NCI-H2196 treated with DMSO at 0.1 percent for 48 hours (cell line): ENCODE measurements around the gene RHOBTB1.

Experiments used
- DNase-seq: peaks from one replicate; lab custom pipeline; 2025; ENCODE audit not compliant: unreplicated experiment; lab: John Stamatoyannopoulos, UW

Gene RHOBTB1

DNA sequence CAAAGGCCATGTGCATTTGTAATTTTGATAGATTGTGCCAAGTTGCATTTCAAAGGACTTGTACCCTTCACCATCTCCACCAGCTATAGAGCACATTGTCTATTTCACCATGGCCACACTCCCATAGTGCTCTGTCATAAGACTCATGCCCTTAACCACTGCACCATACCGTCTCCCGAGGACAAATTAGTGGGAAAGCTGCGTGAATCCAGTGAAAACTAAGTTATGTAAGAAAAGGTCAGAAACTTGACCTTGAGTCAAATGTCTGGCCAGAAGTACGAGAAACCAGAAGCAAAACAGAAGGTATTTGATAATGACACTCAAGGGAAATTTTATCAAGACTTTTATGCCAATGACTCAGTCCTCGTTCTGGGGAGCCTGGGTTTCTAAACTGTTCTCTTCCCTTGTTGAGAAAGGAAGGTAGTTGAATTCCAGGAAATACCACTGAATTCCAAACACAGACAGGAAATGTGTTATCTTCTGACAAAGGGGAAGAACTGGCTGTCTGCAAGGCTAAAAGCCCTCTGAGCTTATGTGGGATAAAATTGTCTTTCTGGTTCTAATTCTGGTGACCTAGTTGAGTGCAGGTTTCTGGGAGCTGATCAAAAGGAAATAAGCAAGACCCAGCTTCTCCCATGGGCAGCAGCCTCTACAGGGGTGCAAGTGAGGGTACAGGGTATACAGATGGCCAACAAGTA is 116.0 kb downstream of the RHOBTB1 start:
- no peak for DNase-seq

DNA sequence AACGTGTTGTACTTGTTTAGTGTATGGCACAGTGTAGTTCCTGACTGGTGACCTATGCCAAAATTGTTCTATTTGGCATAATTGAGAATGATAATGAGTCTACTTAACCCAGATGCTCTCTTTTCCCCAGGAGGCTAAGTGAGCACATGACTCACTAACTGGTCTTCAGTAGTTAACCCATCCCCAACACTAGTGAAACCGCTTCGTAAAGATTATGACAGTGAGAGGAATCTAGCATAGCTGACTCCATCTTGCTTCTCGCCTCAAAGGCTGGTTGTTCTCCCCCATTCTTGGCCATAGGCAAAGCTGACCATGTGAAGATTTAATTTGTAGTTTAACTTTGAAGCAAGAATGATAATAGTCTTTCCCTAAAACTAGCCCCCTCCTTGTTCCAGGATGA is 118.5 kb downstream of the RHOBTB1 start:
- DNase-seq, result no peak

DNA sequence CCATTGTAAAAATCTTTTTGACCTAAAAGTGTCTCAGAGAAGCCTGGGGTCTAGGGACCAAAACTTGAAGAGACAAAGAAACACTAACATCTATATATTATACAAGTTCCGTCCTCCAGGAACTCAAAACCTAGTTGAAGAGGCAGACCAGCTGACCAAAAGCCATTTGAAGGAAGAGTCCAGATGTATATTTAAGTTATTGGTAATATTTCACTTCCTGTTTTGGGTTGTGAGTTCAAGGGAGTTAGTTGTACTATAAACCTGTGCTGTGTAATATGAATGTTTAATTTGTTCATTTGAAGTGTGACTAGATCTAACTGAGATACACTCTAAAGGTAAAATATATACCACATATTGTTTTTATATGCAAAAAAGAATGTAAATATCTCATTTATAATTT is 120.7 kb downstream of the RHOBTB1 start:
- DNase-seq, result no peak

DNA sequence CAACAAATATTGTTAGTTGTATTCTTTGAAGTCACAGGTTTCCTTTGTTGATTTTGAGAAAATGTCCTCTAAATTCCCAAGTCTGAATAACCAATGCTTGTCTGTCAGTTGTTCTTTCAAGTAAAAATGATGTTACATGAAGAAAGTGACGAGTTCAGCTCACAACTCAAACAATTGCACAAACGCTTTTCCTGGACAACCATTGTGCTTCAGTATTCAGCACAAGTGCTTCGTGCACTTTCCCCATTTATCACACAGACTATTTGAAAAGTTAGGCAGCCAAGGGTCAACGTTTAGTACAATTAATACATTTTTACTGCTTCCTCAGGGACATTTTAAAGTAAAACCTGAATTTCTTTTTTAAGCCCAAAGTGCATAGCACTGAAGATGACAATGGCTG is 121.2 kb downstream of the RHOBTB1 start:
- DNase-seq, result no peak

DNA sequence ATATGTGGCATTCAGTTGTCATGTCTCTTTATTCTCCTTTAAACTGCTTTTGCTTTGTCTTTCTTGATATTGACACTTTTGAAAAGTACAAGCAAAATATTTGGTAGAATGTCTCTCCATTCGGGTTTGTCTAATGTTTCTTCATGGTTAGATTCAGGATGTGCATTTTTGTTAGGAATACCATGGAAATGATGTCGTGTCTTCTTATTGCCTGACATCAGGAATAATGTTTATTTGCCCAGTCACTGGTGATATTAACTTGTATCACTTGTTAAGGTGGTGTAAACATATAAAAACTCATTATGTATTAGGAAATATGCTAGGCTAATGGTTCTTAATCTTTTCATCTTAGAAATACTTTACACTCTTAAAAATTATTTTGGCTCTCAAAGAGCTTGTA is 122.3 kb downstream of the RHOBTB1 start:
- no peak for DNase-seq

DNA sequence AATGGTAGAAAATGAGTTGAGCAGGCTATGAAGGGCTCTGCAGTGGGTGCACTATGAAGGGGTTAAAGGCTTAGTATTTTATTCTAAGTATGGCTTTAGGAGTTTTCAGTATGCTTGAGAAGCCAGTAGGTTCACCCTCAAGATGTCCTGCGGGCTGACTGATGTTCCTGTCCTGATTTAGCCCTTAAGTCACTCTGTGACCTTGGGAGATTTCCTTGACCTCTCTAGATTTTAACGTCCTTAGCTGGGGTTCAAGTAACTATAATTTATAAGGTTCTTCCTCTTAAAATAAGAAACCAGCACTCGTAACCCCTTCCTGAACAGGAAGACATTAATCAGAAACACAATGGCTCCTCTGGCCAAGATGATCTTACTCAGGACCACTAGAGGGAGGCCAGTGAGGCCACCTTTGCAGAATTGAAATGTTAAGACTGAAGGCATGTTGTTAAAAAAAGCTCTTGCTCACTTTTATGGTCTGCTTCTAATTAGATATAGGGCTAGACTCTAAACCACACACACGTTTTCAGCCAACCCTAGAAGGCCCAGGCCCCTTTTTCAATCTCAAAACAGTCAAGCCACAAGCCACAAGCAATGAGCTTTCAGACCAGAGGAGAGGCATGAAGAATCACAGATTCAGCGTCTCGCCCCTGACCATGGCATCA is 123.8 kb downstream of the RHOBTB1 start:
- DNase-seq, result no peak
